SK-N-SH (cell line): ENCODE results near the gene WDR77. TPM values are rescaled to one million over a fixed set of nuclear protein-coding genes. Genes with fewer than 3 reads are reported as not detected.

Experiments used
- CTCF ChIA-PET: fragments of 300-600, 350-600 bp; formaldehyde crosslinking; extraction: SDS; loops from one replicate; lab custom pipeline; 2021; lab: Yijun Ruan, JAX
- POLR2A ChIA-PET: fragments of 350-600 bp; sonication (Branson Sonifier 250); formaldehyde crosslinking; extraction: SDS; loops from one replicate; lab custom pipeline; 2020; ENCODE audit warnings: antibody characterized with exemption, inconsistent platforms; lab: Yijun Ruan, JAX
- DNase-seq: peaks from one replicate; pipeline ENCODE4 v3.0.0; 2012
- H2AFZ ChIP-seq: fragments of 200-600 bp; sonication (generic); 2 replicates; pipeline ENCODE4 v1.8.1; 2016; ENCODE audit warnings: antibody characterized with exemption, mild to moderate bottlenecking, low read depth
- H3F3A ChIP-seq: fragments of 200-600 bp; sonication (generic); replicated peaks from 2 replicates; pipeline ENCODE3; 2016; ENCODE audit warnings: antibody characterized with exemption, mild to moderate bottlenecking; ENCODE audit not compliant: insufficient read depth
- H3K27ac ChIP-seq, 2 experiments: fragments of 200-500 bp in 1 of 2; fragments of 200-600 bp in 1 of 2; sonication (Bioruptor generic) in 1 of 2; sonication (generic), shearing (Covaris generic) in 1 of 2; 2 replicates each; pipeline versions ENCODE4 v1.5.1 to v1.6.1; 2014 to 2016; ENCODE audit warnings: low read depth in 2 of 2, inconsistent platforms in 1 of 2, low read length in 1 of 2, mild to moderate bottlenecking in 1 of 2, mixed read lengths in 1 of 2
- H3K27me3 ChIP-seq: fragments of 200-600 bp; sonication (generic), shearing (Covaris generic); 2 replicates; pipeline ENCODE4 v1.6.1; 2016; ENCODE audit warnings: mixed run types; ENCODE audit not compliant: insufficient read depth
- H3K36me3 ChIP-seq, 2 experiments: fragments of 200-500 bp in 1 of 2; fragments of 200-600 bp in 1 of 2; sonication (Bioruptor generic) in 1 of 2; sonication (generic) in 1 of 2; replicated peaks in 1 of 2; 2 replicates each; pipeline versions ENCODE3 to v1.5.1; 2014 to 2016; ENCODE audit warnings: low read length in 1 of 2, mild to moderate bottlenecking in 1 of 2; ENCODE audit not compliant: insufficient read depth in 2 of 2, control insufficient read depth in 1 of 2
- H3K4me1 ChIP-seq, 2 experiments: fragments of 200-500 bp in 1 of 2; fragments of 200-600 bp in 1 of 2; sonication (Bioruptor generic) in 1 of 2; sonication (generic), shearing (Covaris generic) in 1 of 2; 2 replicates each; pipeline versions ENCODE4 v1.5.1 to v1.6.1; 2014 to 2016; ENCODE audit warnings: low read depth in 1 of 2, low read length in 1 of 2, mixed run types in 1 of 2; ENCODE audit not compliant: insufficient read depth in 2 of 2, control insufficient read depth in 1 of 2
- H3K4me2 ChIP-seq: fragments of 200-600 bp; sonication (generic), shearing (Covaris generic); 2 replicates; pipeline ENCODE4 v1.6.1; 2017; ENCODE audit warnings: mixed run types
- H3K4me3 ChIP-seq, 2 experiments: fragments of 200-500 bp in 1 of 2; fragments of 200-600 bp in 1 of 2; sonication (Bioruptor generic) in 1 of 2; sonication (generic), shearing (Covaris generic) in 1 of 2; 2 replicates each; pipeline versions ENCODE4 v1.5.1 to v1.8.1; 2014 to 2016; ENCODE audit warnings: low read depth in 2 of 2, inconsistent platforms in 1 of 2, low read length in 1 of 2, mild to moderate bottlenecking in 1 of 2, mixed read lengths in 1 of 2, moderate library complexity in 1 of 2
- H3K79me2 ChIP-seq: fragments of 200-600 bp; sonication (generic); 2 replicates; pipeline ENCODE4 v1.8.1; 2017; ENCODE audit warnings: mild to moderate bottlenecking; ENCODE audit not compliant: insufficient read depth
- H3K9ac ChIP-seq: fragments of 200-600 bp; sonication (generic); 2 replicates; pipeline ENCODE4 v1.6.1; 2017; ENCODE audit warnings: mixed run types
- H3K9me2 ChIP-seq: fragments of 200-600 bp; sonication (generic); 2 replicates; pipeline ENCODE4 v1.6.1; 2017; ENCODE audit warnings: mixed run types
- H3K9me3 ChIP-seq: fragments of 200-600 bp; sonication (generic); 2 replicates; pipeline ENCODE4 v1.6.1; 2017; ENCODE audit warnings: mixed run types, mild to moderate bottlenecking, moderate library complexity
- H4K20me1 ChIP-seq: fragments of 200-600 bp; sonication (generic); 2 replicates; pipeline ENCODE4 v1.6.1; 2017; ENCODE audit warnings: mild to moderate bottlenecking, mixed run types; ENCODE audit not compliant: insufficient read depth
- CHD2 ChIP-seq: fragments of 150-350 bp; IDR thresholded peaks from 2 replicates; pipeline ENCODE4 v1.6.1; 2018; ENCODE audit warnings: low read length; ENCODE audit not compliant: partially characterized antibody
- CTCF ChIP-seq: fragments of 200-600 bp; sonication (generic); IDR thresholded peaks from 2 replicates; pipeline ENCODE4 v1.6.1; 2017; ENCODE audit warnings: antibody characterized with exemption, mild to moderate bottlenecking, moderate library complexity
- ELF1 ChIP-seq: IDR thresholded peaks from 2 replicates; pipeline ENCODE4 v1.4.0; 2012
- EP300 ChIP-seq, 2 experiments: IDR thresholded peaks; 2 replicates each; pipeline versions ENCODE4 v1.4.0 to v1.6.1; 2012; ENCODE audit warnings: borderline replicate concordance in 1 of 2, low read depth in 1 of 2, low read length in 1 of 2
- FOSL2 ChIP-seq: IDR thresholded peaks from 2 replicates; pipeline ENCODE4 v1.4.0; 2012; ENCODE audit warnings: low read depth, mild to moderate bottlenecking, moderate library complexity, borderline replicate concordance
- FOXJ3 ChIP-seq: sonication (generic); formaldehyde crosslinking; IDR thresholded peaks from 2 replicates; pipeline ENCODE4 v1.5.1; 2020; ENCODE audit warnings: mild to moderate bottlenecking, missing genetic modification reagents
- FOXM1 ChIP-seq: IDR thresholded peaks from 2 replicates; pipeline ENCODE4 v1.4.0; 2012; ENCODE audit warnings: low read depth, mild to moderate bottlenecking
- GATA2 ChIP-seq: sonication (generic); formaldehyde crosslinking; IDR thresholded peaks from 2 replicates; pipeline ENCODE4 v1.5.0; 2020; ENCODE audit warnings: mild to moderate bottlenecking, missing genetic modification reagents
- IRF3 ChIP-seq: fragments of 150-350 bp; IDR thresholded peaks from 2 replicates; pipeline ENCODE4 v1.6.1; 2016; ENCODE audit warnings: mild to moderate bottlenecking, low read depth, low read length
- JUND ChIP-seq: IDR thresholded peaks from 2 replicates; pipeline ENCODE4 v1.4.0; 2012
- MEF2A ChIP-seq: IDR thresholded peaks from 2 replicates; pipeline ENCODE4 v1.4.0; 2012; ENCODE audit warnings: low read depth, borderline replicate concordance
- NFIC ChIP-seq: IDR thresholded peaks from 2 replicates; pipeline ENCODE4 v1.4.0; 2012; ENCODE audit warnings: borderline replicate concordance
- NRF1 ChIP-seq: IDR thresholded peaks from 2 replicates; pipeline ENCODE4 v1.6.1; 2012; ENCODE audit warnings: low read depth, mild to moderate bottlenecking, low read length
- RXRA ChIP-seq: IDR thresholded peaks from 2 replicates; pipeline ENCODE4 v1.4.0; 2012; ENCODE audit warnings: low read depth, mild to moderate bottlenecking, borderline replicate concordance
- SMC3 ChIP-seq: IDR thresholded peaks from 2 replicates; pipeline ENCODE4 v1.6.1; 2012; ENCODE audit warnings: low read depth, low read length, improper control_type of control experiment
- TAF1 ChIP-seq: IDR thresholded peaks from 2 replicates; pipeline ENCODE4 v1.6.1; 2012; ENCODE audit warnings: low read depth, mild to moderate bottlenecking, low read length, moderate library complexity, borderline replicate concordance
- TEAD4 ChIP-seq: IDR thresholded peaks from 2 replicates; pipeline ENCODE4 v1.4.0; 2012; ENCODE audit warnings: mild to moderate bottlenecking, borderline replicate concordance; ENCODE audit not compliant: insufficient read depth
- USF1 ChIP-seq: IDR thresholded peaks from 2 replicates; pipeline ENCODE4 v1.4.0; 2012; ENCODE audit warnings: low read depth, borderline replicate concordance
- WGBS: methylation state at CpG from one replicate; pipeline ENCODE4 v1.1.6; 2017; ENCODE audit warnings: low lambda C conversion rate; 5-methylcytosine and 5-hydroxymethylcytosine counted together
- polyA plus RNA-seq, 3 experiments: library from polyadenylated mRNA; depleted of rRNA; stranded (reverse); fragments of >200 nt; gene quantifications; 2 replicates each; pipeline ENCODE4 v1.2.3, GENCODE V29; 2012

Gene WDR77
- polyA plus RNA-seq, 1 of the 3 experiments (the other 2 are of a cell fraction), result 97.1 TPM

GRCh38 chr1:111415461-111415860 is 33.6 kb downstream of the WDR77 start:
- ChIA-PET CTCF (interaction anchor here (1.0 to 5.6 kb wide), 2 partner anchors 15 to 21 kb away, joined by 3 to 35 read pairs; no protein-coding TSS in a partner anchor), POLR2A (no interaction called here)
- no peaks in the 10 kb centered on the region for H3K9me3 ChIP-seq
- no peak for DNase-seq
- H3K27ac ChIP-seq, result no peak overlapping the region
- H3K4me2 ChIP-seq, result no peak overlapping the region
- no peaks in the 10 kb centered on the region for H3K9me2 ChIP-seq
- no peaks in the 10 kb centered on the region for H3K4me1 ChIP-seq
- no peak overlapping the region for H2AFZ ChIP-seq
- H3K79me2 ChIP-seq, result no peaks in the 10 kb centered on the region
- H3K4me3 ChIP-seq, result no peak overlapping the region
- 5% methylated on average over 3 of the region's 3 CpGs for WGBS
- no peaks in the 10 kb centered on the region for H4K20me1 ChIP-seq
- TF ChIP-seq ELF1 (no peak), FOXM1 (no peak), GATA2 (CRISPR knock-in tag) (no peak), CTCF (no peak), TAF1 (no peak), NFIC (no peak), JUND (no peak), RXRA (no peak), IRF3 (no peak), EP300 (IDR thresholded peaks at IDR 0.05; ENCODE audit: borderline replicate concordance in 1 of 2, low read depth in 1 of 2, low read length in 1 of 2) (no peak), USF1 (no peak), CHD2 (no peak), FOXJ3 (CRISPR knock-in tag) (no peak), TEAD4 (no peak), SMC3 (no peak), FOSL2 (no peak), NRF1 (no peak), MEF2A (no peak)
- peaks cover 12% of the 10 kb centered on the region; the same call in 1 of the 2 replicates for H3K27me3 ChIP-seq
- no peak overlapping the region for H3K9ac ChIP-seq
- H3K36me3 ChIP-seq, result no peaks in the 10 kb centered on the region
- H3F3A ChIP-seq, result no peaks in the 10 kb centered on the region
